ENCODE results near the gene PIEZO2. TPM values are rescaled to one million over a fixed set of nuclear protein-coding genes. Genes with fewer than 3 reads are reported as not detected.

The PIEZO2 gene
- total RNA-seq, 2 donors from 2014 or later, result 1.7 to 2.1 TPM

- DNase-seq (no peak), ATAC-seq (no peak)
- intact Hi-C loops (cut with DNase I), result loop anchor here in 1 of 2 donors (10.0 kb wide), 1 partner anchor 191 kb away; no protein-coding TSS in a partner anchor
These were observed 103.2 kb downstream of the PIEZO2 start for GRCh38 chr18:11046140-11046539.

GRCh38 chr18:11043694-11044093 is 105.7 kb downstream of the PIEZO2 start:
- DNase-seq (no peak), ATAC-seq (no peak)
- intact Hi-C loops (cut with DNase I), result loop anchor here (5.0 to 10.0 kb wide), 2 partner anchors 189 to 256 kb away; no protein-coding TSS in a partner anchor

- intact Hi-C loops (cut with DNase I), result loop anchor here (5.0 to 10.0 kb wide), 2 partner anchors 187 to 255 kb away; no protein-coding TSS in a partner anchor
These were observed 107.1 kb downstream of the PIEZO2 start for GRCh38 chr18:11042247-11042646.

GRCh38 chr18:11040823-11041656 is 108.3 kb downstream of the PIEZO2 start:
- peak; percentile 30 for DNase-seq
- intact Hi-C loops (cut with DNase I), result loop anchor here (2.0 to 10.0 kb wide), 3 partner anchors 186 to 254 kb away; no protein-coding TSS in a partner anchor
- ATAC-seq, result peak; percentile 70 to 73

More at GRCh38 chr18:11042247-11042646, 107.1 kb downstream of the PIEZO2 start:
- ATAC-seq (peak in 1 of 2 donors; percentile 70), DNase-seq (no peak)

- ATAC-seq (no peak), DNase-seq (no peak)
- intact Hi-C loops (cut with DNase I), result loop anchor here (2.0 to 10.0 kb wide), 3 partner anchors 186 to 253 kb away; no protein-coding TSS in a partner anchor
These were observed 109.0 kb downstream of the PIEZO2 start for GRCh38 chr18:11040359-11040758.

- no peak for DNase-seq
- ATAC-seq, result no peak
- intact Hi-C loops (cut with DNase I), result no loop called here
These were observed 111.7 kb downstream of the PIEZO2 start for GRCh38 chr18:11037533-11038240.

- DNase-seq (no peak), ATAC-seq (no peak)
- intact Hi-C loops (cut with DNase I), result no loop called here
These were observed 113.4 kb downstream of the PIEZO2 start for GRCh38 chr18:11035814-11036495.

- DNase-seq (no peak), ATAC-seq (no peak)
- intact Hi-C loops (cut with DNase I), result no loop called here
These were observed 114.0 kb downstream of the PIEZO2 start for GRCh38 chr18:11035376-11035775.

GRCh38 chr18:11034884-11035283 is 114.5 kb downstream of the PIEZO2 start:
- ATAC-seq (no peak), DNase-seq (no peak)
- intact Hi-C loops (cut with DNase I), result no loop called here

GRCh38 chr18:11033503-11033902 is 115.9 kb downstream of the PIEZO2 start:
- no peak for ATAC-seq
- intact Hi-C loops (cut with DNase I), result no loop called here
- no peak for DNase-seq

- DNase-seq (no peak), ATAC-seq (no peak)
- intact Hi-C loops (cut with DNase I), result no loop called here
These were observed 117.4 kb downstream of the PIEZO2 start for GRCh38 chr18:11031966-11032365.

- DNase-seq (no peak), ATAC-seq (no peak)
- intact Hi-C loops (cut with DNase I), result no loop called here
These were observed 120.3 kb downstream of the PIEZO2 start for GRCh38 chr18:11029021-11029420.

GRCh38 chr18:11027862-11028261 is 121.5 kb downstream of the PIEZO2 start:
- ATAC-seq (no peak), DNase-seq (no peak)
- intact Hi-C loops (cut with DNase I), result no loop called here

- intact Hi-C loops (cut with DNase I), result no loop called here
- DNase-seq (no peak), ATAC-seq (no peak)
These were observed 123.7 kb downstream of the PIEZO2 start for GRCh38 chr18:11025671-11026070.

GRCh38 chr18:11024928-11025669 is 124.3 kb downstream of the PIEZO2 start:
- intact Hi-C loops (cut with DNase I), result no loop called here
- no peak for DNase-seq
- ATAC-seq, result no peak

GRCh38 chr18:11021477-11021876 is 127.9 kb downstream of the PIEZO2 start:
- intact Hi-C loops (cut with DNase I), result no loop called here
- no peak for ATAC-seq
- DNase-seq, result no peak

- ATAC-seq (no peak), DNase-seq (no peak)
- intact Hi-C loops (cut with DNase I), result no loop called here
These were observed 128.4 kb downstream of the PIEZO2 start for GRCh38 chr18:11020877-11021414.

GRCh38 chr18:11020161-11020853 is 129.1 kb downstream of the PIEZO2 start:
- ATAC-seq, result no peak
- no peak for DNase-seq
- intact Hi-C loops (cut with DNase I), result no loop called here
